Eye (tissue), 1 donor: ENCODE results near the gene MLYCD.
A peak's percentile ranks its signal among the peaks of the same experiment; 100 is the strongest.
"Not testable (repeated sequence)": the region's sequence is repeated elsewhere in the genome, so short reads cannot be mapped to it uniquely, and the experiment has no call there.

Experiments used
- DNase-seq: peaks from one replicate; pipeline ENCODE4 v3.0.0-alpha.2; 2015

Gene MLYCD

GRCh38 chr16:83942074-83942473 is 43.2 kb downstream of the MLYCD start:
- no peak for DNase-seq

- no peak for DNase-seq
These were observed 44.0 kb downstream of the MLYCD start for GRCh38 chr16:83942815-83943515.

- DNase-seq: no peak
These were observed 44.7 kb downstream of the MLYCD start for GRCh38 chr16:83943516-83944050.

GRCh38 chr16:83945587-83945986 is 46.7 kb downstream of the MLYCD start:
- DNase-seq: no peak

- DNase-seq: no peak
These were observed 47.4 kb downstream of the MLYCD start for GRCh38 chr16:83946154-83946780.

- no peak for DNase-seq
These were observed 48.1 kb downstream of the MLYCD start for GRCh38 chr16:83946781-83947566.

GRCh38 chr16:83947642-83948234 is 48.8 kb downstream of the MLYCD start:
- DNase-seq: no peak

- no peak for DNase-seq
These were observed 50.2 kb downstream of the MLYCD start for GRCh38 chr16:83948914-83949723.

GRCh38 chr16:83949724-83950001 is 50.7 kb downstream of the MLYCD start:
- no peak for DNase-seq

- not testable (repeated sequence) for DNase-seq
These were observed 52.0 kb downstream of the MLYCD start for GRCh38 chr16:83950862-83951399.

GRCh38 chr16:83951544-83951943 is 52.6 kb downstream of the MLYCD start:
- DNase-seq: no peak

GRCh38 chr16:83952587-83952939 is 53.6 kb downstream of the MLYCD start:
- no peak for DNase-seq

GRCh38 chr16:83952940-83953795 is 54.3 kb downstream of the MLYCD start, which contains the start of gene OSGIN1:
Gene OSGIN1 (plus strand): TSS chr16:83953240. CDS start chr16:83957672, 4,432 bp downstream.
- DNase-seq: peak; percentile 80

- peak; percentile 53 for DNase-seq
These were observed 55.1 kb downstream of the MLYCD start for GRCh38 chr16:83953796-83954576.

- no peak for DNase-seq
These were observed 55.7 kb downstream of the MLYCD start for GRCh38 chr16:83954577-83955016.

GRCh38 chr16:83955218-83956130 is 56.6 kb downstream of the MLYCD start:
- no peak for DNase-seq

- peak; percentile 92 for DNase-seq
These were observed 57.7 kb downstream of the MLYCD start for GRCh38 chr16:83956336-83957289.

- DNase-seq: no peak
These were observed 58.5 kb downstream of the MLYCD start for GRCh38 chr16:83957296-83957855.
